ENCODE measurements around the gene WIPF1. TPM values are rescaled to one million over a fixed set of nuclear protein-coding genes. Genes with fewer than 3 reads are reported as not detected.
A peak's percentile ranks its signal among the peaks of the same experiment; 100 is the strongest.

WIPF1 gene
- polyA plus RNA-seq, 6 donors from 2014 or later = 67.8 to 119 (median 95.5) TPM

DNA sequence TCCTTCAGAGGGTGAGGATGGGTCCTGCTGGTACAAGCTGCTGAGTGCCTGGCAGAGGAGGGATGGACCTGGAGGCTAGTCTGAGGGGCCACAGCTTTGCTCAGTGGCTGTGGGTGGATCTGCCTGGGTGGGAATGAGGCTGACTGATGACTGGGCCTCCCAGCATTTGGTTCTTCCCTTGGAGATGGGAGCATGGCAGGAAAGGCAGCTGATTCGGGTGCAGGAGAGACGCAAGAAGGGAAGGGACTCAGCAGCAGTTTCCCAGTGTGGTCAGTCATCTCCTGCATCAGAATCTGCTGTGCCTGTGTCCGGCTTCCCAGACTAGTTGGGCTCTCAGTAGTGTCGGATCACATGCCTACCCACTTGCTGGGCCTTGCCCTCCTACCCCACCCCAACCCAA is 7.3 kb downstream of the WIPF1 start:
- peak overlapping the region in 7 of 8 donors; percentile 19 to 81 (median 56) for H3K4me3 Mint-ChIP-seq
- peak overlapping the region; percentile 33 to 100 (median 90) for H3K27ac Mint-ChIP-seq
- ATAC-seq (ENCODE audit: low read depth in 2 of 2) = no peak
- no peaks in the 10 kb centered on the region for H3K27me3 Mint-ChIP-seq
- peaks cover 8 to 10% of the 10 kb centered on the region in 2 donors for H3K36me3 Mint-ChIP-seq
- peaks cover 66 to 85% (median 78%) of the 10 kb centered on the region in 3 donors for H3K4me1 Mint-ChIP-seq
- DNase-seq = no peak
- H3K9me3 Mint-ChIP-seq = no peaks in the 10 kb centered on the region

DNA sequence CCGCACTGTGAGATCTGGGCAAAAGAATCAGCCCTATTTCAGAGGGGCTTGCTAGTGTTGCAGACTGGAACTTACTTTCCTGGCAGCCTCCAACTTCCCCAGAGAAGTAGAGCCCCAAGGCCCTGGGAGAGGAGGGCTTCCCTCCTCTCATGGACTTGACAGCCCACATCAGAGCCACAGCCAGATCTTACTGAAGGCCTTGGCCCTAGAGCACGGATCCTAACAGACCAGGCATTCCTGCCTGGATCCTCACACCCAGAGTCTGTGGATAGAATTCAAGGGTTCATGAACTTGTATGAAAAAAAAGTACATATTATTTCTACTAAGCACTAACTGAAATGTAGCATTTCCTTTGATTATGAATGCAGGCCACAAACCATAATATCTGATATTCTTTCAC is 8.3 kb downstream of the WIPF1 start:
- DNase-seq (no peak), ATAC-seq (ENCODE audit: low read depth in 2 of 2) (no peak)
- Mint-ChIP-seq H3K4me3 (peak overlapping the region in 6 of 8 donors; percentile 8 to 76 (median 56)), H3K4me1 (peaks cover 69 to 84% (median 77%) of the 10 kb centered on the region in 3 donors), H3K36me3 (peaks cover 8 to 10% of the 10 kb centered on the region in 2 donors), H3K9me3 (no peaks in the 10 kb centered on the region), H3K27ac (peak overlapping the region; percentile 14 to 99 (median 88)), H3K27me3 (no peaks in the 10 kb centered on the region)

DNA sequence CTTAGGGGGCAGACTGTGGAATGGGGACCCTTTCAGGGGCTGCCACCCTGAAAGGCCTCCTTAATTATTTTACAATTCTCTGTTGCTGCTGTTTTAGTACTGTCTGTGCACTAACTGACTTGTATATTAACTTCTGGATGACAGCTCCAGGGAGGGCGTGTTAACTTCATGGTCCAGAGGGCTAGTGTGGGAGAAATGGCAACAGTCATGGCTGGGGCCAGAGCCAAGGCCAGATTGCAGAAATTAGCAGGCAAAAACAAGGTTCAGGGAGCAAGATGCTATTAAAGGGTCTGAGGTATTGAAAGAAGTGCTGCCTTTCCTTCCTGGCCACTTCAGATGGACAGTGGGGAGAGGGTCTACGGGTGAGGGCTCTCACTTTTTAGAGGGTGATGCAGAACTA is 9.1 kb downstream of the WIPF1 start:
- ATAC-seq (ENCODE audit: low read depth in 2 of 2) = no peak
- Mint-ChIP-seq H3K27ac (peak overlapping the region; percentile 71 to 99 (median 90)), H3K27me3 (no peaks in the 10 kb centered on the region)

DNA sequence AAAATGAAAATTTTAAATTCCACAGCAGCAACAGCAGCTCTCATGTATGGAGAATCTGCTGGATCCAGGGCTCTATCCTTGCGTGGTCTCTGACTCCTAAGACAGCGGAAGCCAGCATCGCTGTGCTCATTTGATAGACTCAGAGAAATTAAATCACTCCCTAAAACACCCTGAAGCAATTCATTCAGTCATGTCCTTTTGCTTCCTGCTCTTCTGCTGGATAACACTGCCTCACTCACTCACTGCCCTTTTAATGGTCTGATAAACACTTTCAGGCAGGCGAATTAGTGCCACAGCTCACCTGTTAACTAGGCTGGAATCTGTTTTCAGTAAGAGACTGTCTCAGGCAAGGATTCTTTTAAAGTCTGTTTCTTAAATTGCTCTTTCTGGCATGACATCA is 10.0 kb downstream of the WIPF1 start:
- peaks cover 60 to 84% (median 75%) of the 10 kb centered on the region in 3 donors for H3K4me1 Mint-ChIP-seq
- DNase-seq (no peak), ATAC-seq (ENCODE audit: low read depth in 2 of 2) (no peak)
- peak overlapping the region; percentile 88 to 99 (median 90) for H3K27ac Mint-ChIP-seq
- no peak overlapping the region for H3K4me3 Mint-ChIP-seq
- H3K27me3 Mint-ChIP-seq = no peaks in the 10 kb centered on the region
- H3K9me3 Mint-ChIP-seq = no peaks in the 10 kb centered on the region
- peaks cover 8 to 10% of the 10 kb centered on the region in 2 donors for H3K36me3 Mint-ChIP-seq

More for the DNA sequence above, 9.1 kb downstream of the WIPF1 start:
- no peak for DNase-seq
- Mint-ChIP-seq H3K9me3 (no peaks in the 10 kb centered on the region), H3K4me1 (peaks cover 61 to 80% (median 71%) of the 10 kb centered on the region in 3 donors), H3K36me3 (peaks cover 8 to 10% of the 10 kb centered on the region in 2 donors), H3K4me3 (peak overlapping the region in 5 of 8 donors; percentile 8 to 73 (median 40))

DNA sequence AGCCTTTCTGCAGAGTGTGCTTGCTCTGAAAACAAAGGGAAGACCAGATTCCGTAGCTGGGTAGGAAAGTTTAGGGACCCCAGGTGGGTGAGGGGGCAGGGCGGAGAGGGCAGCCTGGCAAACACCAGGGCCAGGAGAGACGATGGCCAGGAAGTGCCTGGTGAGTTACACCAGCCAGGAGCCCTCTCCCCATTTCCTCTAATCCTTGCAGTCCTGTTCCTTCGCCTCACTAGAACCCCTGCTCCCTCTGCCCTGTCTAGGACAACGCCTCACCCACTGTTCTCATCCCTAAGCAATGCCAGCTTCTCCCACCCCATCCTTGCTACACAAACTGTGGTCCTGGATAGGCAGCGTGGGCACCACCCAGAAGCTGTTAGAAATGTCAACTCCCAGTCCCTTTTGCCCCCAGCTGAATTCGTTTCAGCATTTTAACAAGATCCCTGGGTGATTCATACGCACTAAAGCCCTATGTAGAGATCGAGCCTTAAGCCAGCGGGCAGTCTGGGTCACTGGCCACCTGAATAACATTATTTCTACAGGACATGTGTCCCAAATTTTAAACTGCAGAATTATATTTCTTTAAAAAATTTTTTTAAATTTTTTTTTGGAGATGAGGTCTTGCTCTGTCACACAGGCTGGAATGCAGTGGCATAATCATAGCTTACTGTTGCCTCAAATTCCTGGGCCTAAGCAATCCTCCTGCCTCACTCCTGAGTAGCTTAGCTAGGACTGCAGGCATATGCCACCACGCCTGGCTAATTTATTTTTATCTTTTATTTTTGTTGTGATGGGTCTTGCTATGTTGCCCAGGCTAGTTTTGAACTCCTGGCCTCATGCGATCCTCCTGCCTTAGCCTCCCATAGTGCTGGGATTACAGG is 10.9 kb downstream of the WIPF1 start:
- peak overlapping the region; percentile 85 to 99 (median 92) for H3K27ac Mint-ChIP-seq
- H3K9me3 Mint-ChIP-seq = no peaks in the 10 kb centered on the region
- H3K27me3 Mint-ChIP-seq = no peaks in the 10 kb centered on the region
- no peak for DNase-seq
- no peak for ATAC-seq (ENCODE audit: low read depth in 2 of 2)
- H3K4me1 Mint-ChIP-seq = peaks cover 56 to 88% (median 79%) of the 10 kb centered on the region in 3 donors
- peak overlapping the region in 1 of 8 donors; percentile 54 for H3K4me3 Mint-ChIP-seq
- H3K36me3 Mint-ChIP-seq = peaks cover 8 to 10% of the 10 kb centered on the region in 2 donors

DNA sequence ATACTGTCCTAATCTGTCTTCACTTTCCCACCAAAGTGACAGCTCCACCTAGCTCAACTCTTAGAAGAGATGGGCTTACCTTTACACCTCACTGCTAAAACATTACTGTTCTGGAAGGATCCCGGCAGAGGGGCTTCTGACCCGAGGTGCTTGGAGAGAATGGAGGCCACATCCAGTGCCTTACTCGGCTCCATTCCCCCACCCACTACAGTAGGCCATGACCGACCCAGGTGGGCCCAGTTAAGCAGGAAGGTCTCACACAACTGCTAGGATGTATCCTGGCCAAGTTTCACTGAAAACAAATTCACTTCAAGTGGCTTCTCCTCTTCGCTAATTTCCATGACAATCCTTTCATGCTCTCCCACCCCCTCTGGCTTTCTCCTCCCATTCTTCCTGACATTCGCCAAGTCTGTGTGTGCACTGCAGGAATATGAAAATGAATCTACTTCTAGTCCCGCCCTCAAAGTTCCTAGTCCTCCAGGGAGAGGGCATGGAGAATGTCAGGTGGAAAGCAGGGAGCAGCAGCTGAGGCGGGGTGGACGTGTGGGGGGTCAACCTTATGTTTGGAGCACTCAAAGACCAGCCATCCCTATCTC is 11.8 kb downstream of the WIPF1 start:
- Mint-ChIP-seq H3K9me3 (no peaks in the 10 kb centered on the region), H3K27me3 (no peaks in the 10 kb centered on the region), H3K4me1 (peaks cover 54 to 87% (median 76%) of the 10 kb centered on the region in 3 donors), H3K4me3 (peak overlapping the region in 1 of 8 donors; percentile 42), H3K36me3 (peaks cover 10 to 15% of the 10 kb centered on the region in 2 donors), H3K27ac (peak overlapping the region; percentile 8 to 99 (median 78))
- ATAC-seq (ENCODE audit: low read depth in 2 of 2) (no peak), DNase-seq (no peak)

DNA sequence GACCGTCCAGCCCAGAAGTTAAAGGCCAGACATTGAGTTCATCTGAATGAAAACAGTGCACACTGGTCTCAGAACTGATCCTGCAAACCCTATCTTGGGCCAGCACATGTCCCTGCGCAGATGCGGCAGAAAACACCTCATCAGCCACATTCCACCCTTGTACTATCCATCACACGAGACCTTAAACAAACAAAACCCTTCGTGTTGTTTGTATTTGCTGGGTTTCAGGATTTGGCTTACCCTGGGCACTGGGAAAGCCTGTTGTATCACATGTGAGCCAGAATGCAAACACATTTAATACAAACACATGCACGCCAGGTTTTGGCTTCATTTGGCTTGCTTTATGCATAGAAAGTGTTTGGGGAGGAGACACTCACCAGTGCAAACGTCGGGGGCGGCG is 12.5 kb downstream of the WIPF1 start:
- H3K27ac Mint-ChIP-seq = peak overlapping the region in 3 of 6 donors; percentile 57 to 99 (median 91)
- H3K9me3 Mint-ChIP-seq = no peaks in the 10 kb centered on the region
- no peak overlapping the region for H3K4me3 Mint-ChIP-seq
- no peaks in the 10 kb centered on the region for H3K27me3 Mint-ChIP-seq
- H3K4me1 Mint-ChIP-seq = peaks cover 57 to 87% (median 76%) of the 10 kb centered on the region in 3 donors
- ATAC-seq (ENCODE audit: low read depth in 2 of 2) (no peak), DNase-seq (no peak)
- H3K36me3 Mint-ChIP-seq = peaks cover 17 to 21% of the 10 kb centered on the region in 2 donors

DNA sequence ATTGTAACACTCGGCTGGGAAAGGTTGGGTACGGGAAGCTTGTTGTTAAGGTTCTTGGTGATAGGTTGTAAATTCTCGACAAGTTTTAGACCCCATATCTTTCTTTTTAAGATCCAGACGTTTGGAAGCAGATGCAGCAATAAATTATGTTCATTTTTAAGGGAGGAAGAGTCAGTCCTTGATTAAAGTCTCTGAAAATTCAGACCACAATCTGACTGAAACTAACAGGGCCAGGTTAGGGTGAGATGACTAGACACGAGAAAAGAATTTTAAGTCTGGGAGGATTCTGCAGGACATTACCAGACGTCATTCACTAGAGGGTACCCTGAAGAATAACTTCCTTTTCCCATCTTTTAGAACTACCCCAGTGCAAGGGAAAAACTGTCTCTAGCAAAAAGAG is 16.1 kb downstream of the WIPF1 start:
- DNase-seq (no peak), ATAC-seq (ENCODE audit: low read depth in 2 of 2) (no peak)
- Mint-ChIP-seq H3K4me3 (peak overlapping the region in 1 of 8 donors; percentile 11), H3K4me1 (peaks cover 41 to 73% (median 60%) of the 10 kb centered on the region in 3 donors), H3K27me3 (no peaks in the 10 kb centered on the region), H3K9me3 (no peaks in the 10 kb centered on the region), H3K27ac (peak overlapping the region; percentile 83 to 96 (median 88)), H3K36me3 (peaks cover 19 to 25% of the 10 kb centered on the region in 2 donors)

DNA sequence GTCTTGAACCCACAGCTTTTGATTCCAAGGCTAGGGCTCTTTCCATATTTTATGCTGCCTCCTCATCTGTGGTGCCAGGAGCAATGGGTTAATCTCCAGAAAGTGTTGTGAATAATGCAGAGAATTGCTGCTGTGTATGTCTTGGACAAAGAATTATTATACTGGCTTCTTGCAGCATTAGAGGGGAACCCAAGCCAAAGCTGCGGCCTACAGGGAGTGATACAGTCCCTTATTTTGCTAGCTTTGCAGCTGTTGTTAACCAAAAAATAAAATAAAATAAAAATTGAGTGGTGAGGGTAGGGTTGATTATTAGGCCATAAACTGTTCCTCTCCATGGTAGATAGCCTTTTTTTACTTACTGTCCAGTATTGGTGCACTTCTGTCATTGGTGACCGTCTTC is 16.7 kb downstream of the WIPF1 start:
- Mint-ChIP-seq H3K27me3 (no peaks in the 10 kb centered on the region), H3K9me3 (no peaks in the 10 kb centered on the region), H3K36me3 (peaks cover 19 to 22% of the 10 kb centered on the region in 2 donors), H3K27ac (peak overlapping the region; percentile 83 to 96 (median 88)), H3K4me1 (peaks cover 35 to 70% (median 54%) of the 10 kb centered on the region in 3 donors), H3K4me3 (no peak overlapping the region)
- ATAC-seq (ENCODE audit: low read depth in 2 of 2) = no peak
- DNase-seq = no peak

DNA sequence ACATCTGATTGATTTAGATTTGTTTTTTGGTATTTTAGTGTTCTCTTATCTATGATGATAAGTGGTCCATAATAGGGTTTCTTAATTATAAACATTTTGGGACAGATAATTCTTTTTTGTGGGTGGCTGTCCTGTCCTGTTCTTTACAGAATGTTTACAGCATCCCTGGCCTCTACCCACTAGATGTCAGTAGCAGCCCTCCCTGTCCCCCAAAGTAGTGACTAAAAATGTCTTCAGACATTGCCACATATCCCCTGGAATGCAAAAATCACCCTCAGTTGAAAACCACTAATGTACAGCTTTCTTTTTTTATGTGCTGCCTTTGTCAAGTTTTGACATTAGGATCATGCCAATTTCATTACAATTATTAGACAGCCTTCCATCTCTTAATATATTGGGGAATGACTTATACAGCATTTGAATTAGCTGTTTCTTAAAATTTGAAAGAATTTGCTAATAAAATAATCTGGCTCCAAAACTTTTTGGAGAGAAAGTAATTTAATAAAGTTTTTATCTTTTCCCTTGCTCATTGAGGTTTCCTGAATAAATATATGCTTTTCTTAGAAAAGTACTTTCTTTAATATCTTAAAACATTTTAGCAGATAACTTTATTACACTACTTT is 19.5 kb downstream of the WIPF1 start:
- no peaks in the 10 kb centered on the region for H3K9me3 Mint-ChIP-seq
- H3K36me3 Mint-ChIP-seq = peaks cover 30 to 33% of the 10 kb centered on the region in 2 donors
- H3K4me1 Mint-ChIP-seq = peaks cover 30 to 55% (median 51%) of the 10 kb centered on the region in 3 donors
- DNase-seq (peak; percentile 61), ATAC-seq (ENCODE audit: low read depth in 2 of 2) (peak; percentile 86 to 88)
- no peak overlapping the region for H3K4me3 Mint-ChIP-seq
- no peaks in the 10 kb centered on the region for H3K27me3 Mint-ChIP-seq
- peak overlapping the region in 5 of 6 donors; percentile 28 to 86 (median 69) for H3K27ac Mint-ChIP-seq

DNA sequence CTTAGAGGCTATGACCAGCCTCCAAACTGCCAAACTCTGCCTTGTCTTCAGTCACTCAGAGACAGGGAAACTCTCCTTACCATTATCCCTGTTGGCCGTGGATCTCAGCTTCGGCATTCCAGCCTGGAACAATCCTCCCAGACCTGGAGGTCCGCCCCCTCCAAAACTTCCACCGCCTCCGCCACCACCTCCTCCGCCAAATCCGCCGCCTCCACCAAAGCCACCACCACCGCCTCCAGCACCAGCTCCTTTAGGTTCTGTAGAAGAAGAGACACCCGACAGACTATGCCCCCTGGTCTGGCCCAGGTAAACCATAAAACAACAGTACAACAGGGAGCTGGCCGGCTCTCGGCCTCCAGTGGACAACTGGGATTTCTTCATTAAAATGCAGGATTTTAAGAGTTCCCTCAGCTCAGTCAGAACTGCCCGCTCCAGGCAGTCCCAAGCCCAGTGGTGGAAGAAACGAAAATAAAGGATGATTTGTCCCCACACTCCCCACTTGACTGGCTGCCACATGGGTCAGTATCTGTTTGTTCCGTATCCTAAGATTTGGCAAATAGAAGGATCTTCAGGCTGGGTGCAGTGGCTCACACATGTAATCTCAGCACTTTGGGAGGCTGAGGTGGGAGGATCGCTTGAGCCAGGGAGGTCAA is 22.4 kb downstream of the WIPF1 start:
- peaks cover 27 to 29% of the 10 kb centered on the region in 2 donors for H3K36me3 Mint-ChIP-seq
- ATAC-seq (ENCODE audit: low read depth in 2 of 2) = no peak
- no peak for DNase-seq
- H3K27me3 Mint-ChIP-seq = no peaks in the 10 kb centered on the region
- H3K9me3 Mint-ChIP-seq = no peaks in the 10 kb centered on the region
- peak overlapping the region; percentile 20 to 90 (median 68) for H3K27ac Mint-ChIP-seq
- peaks cover 22 to 42% (median 28%) of the 10 kb centered on the region in 3 donors for H3K4me1 Mint-ChIP-seq
- peak overlapping the region in 1 of 8 donors; percentile 55 for H3K4me3 Mint-ChIP-seq

DNA sequence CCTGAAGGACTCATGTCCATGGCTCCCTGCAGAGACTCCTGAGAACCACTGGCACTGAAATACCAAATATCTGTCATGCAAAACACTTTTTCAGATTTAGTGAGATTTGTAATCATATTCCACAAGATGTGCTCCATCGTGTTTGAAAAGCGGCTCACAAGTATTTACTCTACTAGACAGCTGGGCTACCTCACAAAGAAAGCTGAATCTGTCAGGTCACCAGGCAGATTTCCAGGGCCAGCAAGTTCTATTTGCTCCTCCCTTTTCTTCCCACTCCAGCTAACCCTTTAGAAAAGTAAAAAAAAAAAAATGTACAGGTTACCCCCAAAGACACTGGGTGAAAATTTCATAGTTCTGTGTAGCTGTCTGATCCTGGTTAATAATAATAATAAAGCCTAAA is 22.9 kb downstream of the WIPF1 start:
- Mint-ChIP-seq H3K4me1 (peaks cover 16 to 36% (median 22%) of the 10 kb centered on the region in 3 donors), H3K36me3 (peaks cover 23 to 25% of the 10 kb centered on the region in 2 donors), H3K9me3 (no peaks in the 10 kb centered on the region), H3K27ac (peak overlapping the region; percentile 4 to 90 (median 40)), H3K27me3 (no peaks in the 10 kb centered on the region), H3K4me3 (no peak overlapping the region)
- no peak for DNase-seq
- ATAC-seq (ENCODE audit: low read depth in 2 of 2) = no peak
